Measurements from ENCODE around the gene TNFRSF21. TPM values are rescaled to one million over a fixed set of nuclear protein-coding genes. Genes with fewer than 3 reads are reported as not detected.

The TNFRSF21 gene
- total RNA-seq, 1 experiment from 2014 or later, result 47.3 TPM

GRCh38 chr6:47242483-47243386 is 67.0 kb downstream of the TNFRSF21 start:
- ATAC-seq, result peak; percentile 74
- CTCF ChIA-PET, result no interaction called here
- TF ChIP-seq ESRRA (CRISPR knock-in tag; IDR thresholded peaks at IDR 0.05; ENCODE audit: borderline replicate concordance), result no peak
- TF ChIP-seq ZNF532 (CRISPR knock-in tag; IDR thresholded peaks at IDR 0.05; ENCODE audit: borderline replicate concordance), result 0 out of 2 replicates have a peak, but pooled peaks have one; percentile 30
- TF ChIP-seq NR3C1 (CRISPR knock-in tag; conservative IDR thresholded peaks at IDR 0.05; ENCODE audit: low read depth), result no peak
- TF ChIP-seq FOXP1 (CRISPR knock-in tag; IDR thresholded peaks at IDR 0.05; ENCODE audit: borderline replicate concordance), result no peak
- no peak for TF ChIP-seq RELA (CRISPR knock-in tag; IDR thresholded peaks at IDR 0.05; ENCODE audit: borderline replicate concordance)
- no peak for TF ChIP-seq ERG (CRISPR knock-in tag; IDR thresholded peaks at IDR 0.05)
- 0 out of 2 replicates have a peak, but pooled peaks have one; percentile 12 for TF ChIP-seq ZNF396 (CRISPR knock-in tag; IDR thresholded peaks at IDR 0.05; ENCODE audit: borderline replicate concordance)
- Mint-ChIP-seq H3K27ac (peak overlapping the region; percentile 91), H3K9me3 (peaks cover 5% of the 10 kb centered on the region), H3K36me3 (peaks cover 21% of the 10 kb centered on the region), H3K27me3 (ENCODE audit: low read depth) (no peaks in the 10 kb centered on the region), H3K4me3 (no peak overlapping the region), H3K4me1 (peaks cover 41% of the 10 kb centered on the region)
- DNase-seq (ENCODE audit: low spot score), result peak; percentile 61
- POLR2A ChIA-PET, result interaction anchor here (1.1 kb wide), 1 partner anchor 66 kb away, joined by 5 read pairs; no protein-coding TSS in a partner anchor

- peaks cover 21% of the 10 kb centered on the region for H3K36me3 Mint-ChIP-seq
- peak overlapping the region; percentile 91 for H3K27ac Mint-ChIP-seq
- DNase-seq (ENCODE audit: low spot score) (no peak), ATAC-seq (no peak)
- ChIA-PET CTCF (no interaction called here), POLR2A (interaction anchor here (1.1 kb wide), 1 partner anchor 67 kb away, joined by 5 read pairs; no protein-coding TSS in a partner anchor)
- H3K4me3 Mint-ChIP-seq, result no peak overlapping the region
- H3K4me1 Mint-ChIP-seq, result peaks cover 39% of the 10 kb centered on the region
- H3K27me3 Mint-ChIP-seq (ENCODE audit: low read depth), result no peaks in the 10 kb centered on the region
- H3K9me3 Mint-ChIP-seq, result peaks cover 5% of the 10 kb centered on the region
- TF ChIP-seq ZNF671 (CRISPR knock-in tag; IDR thresholded peaks at IDR 0.05) (no peak), CDX4 (CRISPR knock-in tag; IDR thresholded peaks at IDR 0.05; ENCODE audit: borderline replicate concordance) (no peak), ZNF138 (CRISPR knock-in tag; conservative IDR thresholded peaks at IDR 0.05) (no peak), ZNF425 (CRISPR knock-in tag; conservative IDR thresholded peaks at IDR 0.05) (no peak), ZNF232 (CRISPR knock-in tag; IDR thresholded peaks at IDR 0.05) (no peak), NR1H2 (CRISPR knock-in tag; IDR thresholded peaks at IDR 0.05) (no peak), ZNF317 (CRISPR knock-in tag; IDR thresholded peaks at IDR 0.05; ENCODE audit: borderline replicate concordance, low read depth) (no peak), NR2C2 (CRISPR knock-in tag; IDR thresholded peaks at IDR 0.05) (no peak)
Observed at GRCh38 chr6:47241742-47242482, 67.8 kb downstream of the TNFRSF21 start.

Measured in WTC11 (cell line).